ENCODE data around the gene PEA15. TPM values are rescaled to one million over a fixed set of nuclear protein-coding genes. Genes with fewer than 3 reads are reported as not detected.

PEA15 gene
- total and polyA plus RNA-seq, 2 experiments from 2014 or later: 368 to 638 TPM

DNA sequence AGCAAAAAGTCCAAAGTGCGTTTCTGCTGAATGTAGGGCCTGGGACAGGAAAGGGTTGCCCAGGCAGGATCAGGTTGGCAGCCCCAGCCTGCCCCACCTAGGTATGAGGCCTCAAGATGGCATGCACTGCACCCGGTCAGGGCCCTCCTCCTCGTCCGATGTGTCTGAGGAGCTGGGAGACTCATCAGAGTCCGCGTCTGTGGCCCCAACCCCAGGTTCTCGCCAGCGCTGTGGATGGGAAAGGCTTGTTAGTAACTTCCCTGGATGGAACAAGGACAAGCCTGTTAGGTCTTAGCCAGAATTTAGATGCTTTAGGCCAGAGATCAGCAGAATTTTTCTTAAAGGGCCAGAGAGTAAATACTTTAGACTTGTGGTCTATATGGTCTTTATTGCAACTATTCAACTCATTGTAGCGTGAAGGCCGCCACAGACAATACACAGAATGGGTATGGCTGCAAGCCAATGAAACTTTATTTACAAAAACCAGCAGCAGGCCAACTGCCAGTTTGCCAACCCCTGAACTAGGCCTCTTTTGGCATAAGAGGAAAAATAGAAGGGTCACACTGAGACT is 12.4 kb downstream of the PEA15 start:
- DNase-seq: peak; percentile 72

DNA sequence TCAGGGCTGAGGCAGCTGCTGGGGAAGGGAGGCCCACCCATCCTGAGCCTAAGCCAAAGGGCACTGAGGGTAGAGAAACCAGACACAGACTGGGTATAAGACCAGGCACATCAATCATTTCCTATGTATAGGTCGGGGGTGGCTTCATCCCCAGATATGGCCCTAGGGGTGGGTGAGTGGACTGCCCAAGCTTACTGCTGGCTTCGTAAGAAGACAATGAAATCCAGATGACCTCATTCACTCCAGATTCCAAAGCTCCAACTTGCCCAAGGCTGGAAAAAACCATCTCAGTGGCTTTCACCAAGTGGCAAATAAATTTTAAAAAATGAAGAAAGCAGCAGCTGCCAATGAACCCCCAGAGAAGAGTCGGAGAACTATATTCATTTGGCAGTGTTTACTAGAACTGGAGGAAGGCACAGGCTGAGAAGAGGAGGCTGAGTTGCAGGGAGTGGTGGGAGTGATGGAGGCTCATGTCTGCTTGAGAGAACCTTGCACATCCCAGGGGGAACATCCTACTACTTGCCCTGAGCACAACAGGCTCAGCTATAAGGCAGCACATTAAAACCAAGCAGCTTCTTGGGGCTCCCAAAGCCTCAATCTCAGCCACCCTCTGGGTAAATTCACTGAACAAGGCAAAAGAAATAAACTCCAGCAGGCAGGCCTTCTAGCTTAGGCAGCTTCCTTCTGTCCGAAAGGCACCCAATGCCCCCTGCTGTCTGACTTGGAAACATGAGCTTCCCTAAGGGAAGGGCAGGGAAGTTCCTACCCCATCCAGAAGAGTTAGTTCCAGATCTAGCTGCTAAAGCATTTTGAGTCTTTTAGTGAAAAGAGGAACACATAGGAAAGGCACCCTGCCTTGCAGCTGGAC is 14.1 kb downstream of the PEA15 start:
- Histone ChIP-seq H3F3A (ENCODE audit: insufficient read depth) (peaks cover 79% of the 10 kb centered on the region), H3K4me2 (ENCODE audit: unreplicated experiment) (peak overlapping the region; percentile 36), H3K9me3 (ENCODE audit: low read depth) (no peaks in the 10 kb centered on the region), H3K27ac (peak overlapping the region; percentile 78), H3K9ac (peak overlapping the region; percentile 58), H3K79me2 (ENCODE audit: insufficient read depth) (peaks cover 3% of the 10 kb centered on the region; the same call in 1 of the 2 replicates), H2AFZ (no peak overlapping the region), H4K20me1 (ENCODE audit: insufficient read depth) (no peaks in the 10 kb centered on the region), H3K4me3 (no peak overlapping the region), H3K27me3 (replicated peaks; ENCODE audit: insufficient read depth) (no peaks in the 10 kb centered on the region), H3K9me2 (ENCODE audit: insufficient read depth) (no peaks in the 10 kb centered on the region), H3K36me3 (ENCODE audit: low read depth) (peaks cover 58% of the 10 kb centered on the region), H3K4me1 (ENCODE audit: insufficient read depth) (peaks cover 56% of the 10 kb centered on the region)
- peak; percentile 89 for DNase-seq
- 7 to 9% methylated on average over 4 of the region's 4 CpGs for WGBS, 2 experiments (ENCODE audit: low coverage in 1 of 2, low lambda C conversion rate in 2 of 2, missing lambda C conversion rate in 2 of 2)
- no peak for TF ChIP-seq EZH2 (IDR thresholded peaks at IDR 0.05; ENCODE audit: insufficient read depth, poor library complexity, severe bottlenecking)
- TF ChIP-seq EZH2phosphoT487 (IDR thresholded peaks at IDR 0.05; ENCODE audit: insufficient read depth, low read depth): no peak
- in situ Hi-C loops (cut with MboI): no loop called here

More for the DNA sequence above, 12.4 kb downstream of the PEA15 start:
- in situ Hi-C loops (cut with MboI): no loop called here
- H3K27me3 ChIP-seq (replicated peaks; ENCODE audit: insufficient read depth): no peaks in the 10 kb centered on the region
- no peaks in the 10 kb centered on the region for H3K9me3 ChIP-seq (ENCODE audit: low read depth)
- H4K20me1 ChIP-seq (ENCODE audit: insufficient read depth): no peaks in the 10 kb centered on the region
- no peak overlapping the region for H3K4me3 ChIP-seq
- H3K4me1 ChIP-seq (ENCODE audit: insufficient read depth): peaks cover 59% of the 10 kb centered on the region
- 49 to 51% methylated on average over 10 of the region's 10 CpGs for WGBS, 2 experiments (ENCODE audit: low coverage in 1 of 2, low lambda C conversion rate in 2 of 2, missing lambda C conversion rate in 2 of 2)
- H2AFZ ChIP-seq: no peak overlapping the region
- TF ChIP-seq EZH2phosphoT487 (IDR thresholded peaks at IDR 0.05; ENCODE audit: insufficient read depth, low read depth): no peak
- TF ChIP-seq EZH2 (IDR thresholded peaks at IDR 0.05; ENCODE audit: insufficient read depth, poor library complexity, severe bottlenecking): no peak
- H3K9me2 ChIP-seq (ENCODE audit: insufficient read depth): no peaks in the 10 kb centered on the region
- peaks cover 18% of the 10 kb centered on the region; the same call in 1 of the 2 replicates for H3K79me2 ChIP-seq (ENCODE audit: insufficient read depth)
- H3K27ac ChIP-seq: peak overlapping the region; percentile 78
- no peak overlapping the region for H3K4me2 ChIP-seq (ENCODE audit: unreplicated experiment)
- peaks cover 60% of the 10 kb centered on the region for H3K36me3 ChIP-seq (ENCODE audit: low read depth)
- H3K9ac ChIP-seq: peak overlapping the region; percentile 53; the same call in 1 of the 2 replicates
- peaks cover 90% of the 10 kb centered on the region for H3F3A ChIP-seq (ENCODE audit: insufficient read depth)

DNA sequence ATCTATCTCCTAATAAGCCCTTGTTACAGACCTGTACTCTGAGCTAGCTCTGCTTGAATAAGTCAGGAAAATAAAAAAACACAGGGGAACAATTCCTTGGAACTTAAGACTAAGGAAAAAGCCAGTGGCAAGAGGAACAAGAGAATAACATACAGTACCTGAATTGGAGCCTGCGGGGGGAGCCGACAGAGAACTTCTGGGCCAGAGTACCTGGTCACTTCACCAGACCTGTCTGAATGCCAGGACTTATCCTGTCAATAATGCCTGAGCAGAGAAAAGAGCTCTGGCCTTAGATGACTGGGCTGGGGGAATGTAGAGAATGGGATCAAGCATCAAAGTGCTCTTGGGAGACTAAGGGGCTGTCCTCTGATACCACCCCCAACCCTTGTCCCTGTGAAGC is 15.1 kb downstream of the PEA15 start:
- Histone ChIP-seq H3F3A (ENCODE audit: insufficient read depth) (peaks cover 69% of the 10 kb centered on the region), H3K27ac (0 out of 2 replicates have a peak overlapping the region, but pooled peaks have one; percentile 78), H3K79me2 (ENCODE audit: insufficient read depth) (no peaks in the 10 kb centered on the region), H3K36me3 (ENCODE audit: low read depth) (peaks cover 56% of the 10 kb centered on the region), H4K20me1 (ENCODE audit: insufficient read depth) (no peaks in the 10 kb centered on the region), H3K9ac (no peak overlapping the region), H3K9me2 (ENCODE audit: insufficient read depth) (no peaks in the 10 kb centered on the region), H2AFZ (no peak overlapping the region), H3K4me1 (ENCODE audit: insufficient read depth) (peaks cover 53% of the 10 kb centered on the region), H3K9me3 (ENCODE audit: low read depth) (no peaks in the 10 kb centered on the region), H3K4me3 (no peak overlapping the region), H3K4me2 (ENCODE audit: unreplicated experiment) (no peak overlapping the region), H3K27me3 (replicated peaks; ENCODE audit: insufficient read depth) (no peaks in the 10 kb centered on the region)
- no peak for DNase-seq
- in situ Hi-C loops (cut with MboI): no loop called here
- WGBS, 2 experiments (ENCODE audit: low coverage in 1 of 2, low lambda C conversion rate in 2 of 2, missing lambda C conversion rate in 2 of 2): 79 to 95% methylated on average over 2 of the region's 2 CpGs
- TF ChIP-seq EZH2 (IDR thresholded peaks at IDR 0.05; ENCODE audit: insufficient read depth, poor library complexity, severe bottlenecking): no peak
- TF ChIP-seq EZH2phosphoT487 (IDR thresholded peaks at IDR 0.05; ENCODE audit: insufficient read depth, low read depth): no peak

DNA sequence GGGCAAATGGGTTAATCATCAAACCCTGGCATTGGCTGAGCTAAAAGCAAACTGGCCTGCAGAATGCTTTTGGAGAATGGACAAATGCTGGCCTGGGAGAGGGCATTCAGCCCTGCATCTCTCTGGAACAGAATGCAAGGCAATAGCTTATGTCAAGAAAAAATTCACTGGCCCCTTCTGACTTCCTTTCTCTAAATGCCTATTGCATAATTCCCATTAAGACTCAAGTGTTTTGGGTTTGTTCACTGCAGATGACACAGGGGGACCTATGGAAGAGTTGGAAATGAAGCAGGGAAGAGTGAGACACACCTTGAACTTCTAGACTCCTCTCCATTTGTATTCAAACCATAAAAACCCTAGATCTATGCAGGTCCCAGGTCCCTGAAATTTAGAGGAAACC is 15.9 kb downstream of the PEA15 start:
- DNase-seq: no peak
- no peak overlapping the region for H3K27ac ChIP-seq
- in situ Hi-C loops (cut with MboI): no loop called here
- TF ChIP-seq EZH2 (IDR thresholded peaks at IDR 0.05; ENCODE audit: insufficient read depth, poor library complexity, severe bottlenecking) (no peak), EZH2phosphoT487 (IDR thresholded peaks at IDR 0.05; ENCODE audit: insufficient read depth, low read depth) (no peak)
- H3K9me2 ChIP-seq (ENCODE audit: insufficient read depth): no peaks in the 10 kb centered on the region
- no peaks in the 10 kb centered on the region for H3K27me3 ChIP-seq (replicated peaks; ENCODE audit: insufficient read depth)
- H3K4me2 ChIP-seq (ENCODE audit: unreplicated experiment): no peak overlapping the region
- no peak overlapping the region for H2AFZ ChIP-seq
- H4K20me1 ChIP-seq (ENCODE audit: insufficient read depth): no peaks in the 10 kb centered on the region
- H3K36me3 ChIP-seq (ENCODE audit: low read depth): peaks cover 57% of the 10 kb centered on the region
- no peak overlapping the region for H3K9ac ChIP-seq
- H3K9me3 ChIP-seq (ENCODE audit: low read depth): no peaks in the 10 kb centered on the region
- peaks cover 61% of the 10 kb centered on the region for H3F3A ChIP-seq (ENCODE audit: insufficient read depth)
- no peaks in the 10 kb centered on the region for H3K79me2 ChIP-seq (ENCODE audit: insufficient read depth)
- no peak overlapping the region for H3K4me3 ChIP-seq
- H3K4me1 ChIP-seq (ENCODE audit: insufficient read depth): peaks cover 48% of the 10 kb centered on the region

Measured in GM23248 (cell line).